Stimulated activated CD4-positive, alpha-beta T cell treated with anti-CD3 and anti-CD28 coated beads, Interleukin-4, amount 100 ng/mL, for 4 hours (primary cell): ENCODE measurements around the gene EQTN.

Source experiments
- DNase-seq, 2 experiments: peaks; one replicate each; pipeline ENCODE4 v3.0.0-alpha.2; 2020

EQTN gene

DNA sequence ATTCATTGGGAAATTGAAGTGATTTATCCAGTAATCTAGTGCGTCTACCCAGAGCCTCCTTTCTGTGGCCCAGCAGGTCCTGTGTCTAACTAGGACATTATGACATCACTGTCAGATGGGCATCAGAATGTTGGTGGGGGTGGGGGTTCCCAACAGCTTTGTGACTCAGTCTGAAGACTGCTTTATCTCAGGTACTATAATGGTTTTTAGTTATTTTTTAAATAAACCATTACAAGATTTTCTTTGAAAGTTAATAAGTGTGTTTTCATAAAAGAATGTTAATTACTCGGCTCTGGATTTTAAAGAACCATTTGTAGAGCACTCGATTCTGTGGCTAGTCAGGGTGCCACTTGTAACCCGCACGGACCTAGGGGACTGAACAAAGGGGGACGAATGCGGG, at the start of gene EQTN:
EQTN (minus strand) TSS at position 101 of the 400 bp plus-strand sequence; CDS start at position 6, 95 bp downstream.
- no peak for DNase-seq

DNA sequence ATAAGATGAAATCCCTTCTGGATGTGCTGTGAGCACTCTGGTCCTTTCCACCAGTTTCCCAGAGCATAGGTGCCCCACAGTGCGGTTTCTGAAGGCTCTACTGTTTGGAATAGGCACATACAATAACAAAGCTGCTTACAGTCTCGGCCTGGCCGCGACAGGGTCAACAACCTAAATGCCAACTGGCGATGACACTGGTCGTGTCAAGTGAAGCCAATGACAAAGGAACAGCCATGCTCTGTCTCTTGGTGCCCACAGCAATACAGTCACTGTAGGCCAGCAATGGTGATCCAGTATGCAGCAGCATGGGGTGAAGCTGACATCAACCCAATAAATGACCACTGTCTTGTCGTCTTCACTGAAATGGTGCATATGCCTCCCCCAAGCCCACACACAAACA, 47.8 kb upstream of the EQTN start:
- DNase-seq = no peak

DNA sequence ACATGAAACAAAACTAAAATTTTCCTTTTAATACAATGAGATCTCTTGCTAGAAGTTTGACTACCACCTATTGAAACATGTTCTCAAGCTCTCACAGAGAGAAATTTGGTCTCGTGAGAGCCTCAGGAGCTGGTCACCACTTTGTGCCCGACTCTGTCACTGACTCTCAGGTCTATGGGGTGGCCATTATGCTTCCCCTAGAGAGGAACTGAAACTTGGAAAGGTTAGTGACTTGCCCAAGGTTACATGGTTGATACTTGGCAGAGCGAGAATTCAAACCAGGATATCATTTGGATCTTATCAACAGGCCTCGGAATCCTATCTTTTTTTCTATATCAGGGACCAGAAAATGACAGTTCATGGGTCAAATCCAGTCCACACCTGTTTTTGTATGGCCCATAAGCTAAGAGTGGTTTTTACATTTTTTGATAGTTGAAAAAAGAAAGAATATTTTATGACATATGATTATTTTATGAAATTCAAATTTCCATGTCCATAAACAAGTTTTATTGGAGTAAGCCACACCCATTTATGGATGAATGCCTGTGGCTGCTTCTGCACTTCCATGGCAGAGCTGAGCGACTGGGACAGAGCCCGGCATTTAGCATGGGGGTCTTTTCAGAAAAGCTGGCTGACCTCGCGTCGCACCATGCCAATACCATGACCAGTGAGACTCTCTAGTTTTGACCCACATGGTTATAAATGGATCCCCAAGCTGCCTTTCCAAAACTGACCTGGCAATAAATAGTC, 44.8 kb upstream of the EQTN start:
- DNase-seq = no peak

- no peak for DNase-seq
Observed at GRCh38 chr9:27340961-27341511, 44.1 kb upstream of the EQTN start.

DNA sequence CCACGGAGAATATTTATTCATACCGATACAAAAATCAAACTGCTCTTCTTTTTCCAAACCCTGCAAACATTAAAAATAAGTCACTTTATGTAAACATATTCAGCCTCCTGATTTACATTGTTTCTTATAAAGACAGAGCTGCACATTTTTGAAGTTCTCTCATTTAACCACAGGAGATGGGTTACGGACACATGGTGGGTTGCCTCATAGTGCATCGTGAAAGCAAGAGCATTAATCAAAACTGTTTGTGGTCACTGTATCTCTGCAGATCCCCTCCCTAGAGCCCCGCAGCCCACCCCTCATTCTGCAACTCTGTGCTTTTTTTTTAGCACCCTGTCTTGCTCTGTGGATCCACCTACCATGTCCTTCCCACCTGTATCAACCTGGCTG, 43.3 kb upstream of the EQTN start:
- no peak for DNase-seq

- DNase-seq = no peak
Observed at GRCh38 chr9:27339661-27340284, 42.8 kb upstream of the EQTN start.

- DNase-seq = no peak
Observed at GRCh38 chr9:27338527-27338903, 41.6 kb upstream of the EQTN start.

DNA sequence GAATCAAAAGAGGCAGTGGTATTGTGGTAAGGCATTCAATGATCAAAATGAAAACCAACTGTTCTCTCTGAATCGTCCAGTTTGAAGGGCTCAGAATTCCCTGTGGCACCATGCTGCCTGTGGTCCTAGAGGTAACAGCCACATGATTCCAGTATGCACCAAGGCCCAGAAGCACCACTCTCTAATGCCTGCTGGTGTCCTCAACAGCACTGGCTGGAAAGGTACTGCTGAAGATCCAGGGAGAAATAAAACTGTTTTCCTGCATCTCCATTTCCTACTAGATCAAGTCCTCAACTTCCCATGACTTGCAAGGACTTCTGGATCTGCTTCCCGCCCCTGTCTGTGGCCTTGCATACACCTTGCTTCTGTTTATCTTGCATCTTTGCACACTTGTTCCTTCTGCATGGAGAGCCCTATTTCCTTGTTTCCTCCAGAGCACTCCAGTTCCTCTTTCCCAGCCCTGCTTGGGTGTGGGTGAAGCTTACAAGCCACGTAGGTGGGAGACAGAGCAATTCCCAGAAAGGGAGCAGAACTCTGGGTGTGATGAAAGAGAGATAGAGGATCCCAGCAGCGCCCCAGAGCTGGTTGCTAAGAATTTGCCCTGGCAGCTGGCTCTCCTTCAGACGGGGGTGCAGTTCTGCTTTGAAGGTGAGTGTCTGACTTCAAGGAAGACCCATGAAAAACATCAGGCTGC, 41.0 kb upstream of the EQTN start:
- no peak for DNase-seq

DNA sequence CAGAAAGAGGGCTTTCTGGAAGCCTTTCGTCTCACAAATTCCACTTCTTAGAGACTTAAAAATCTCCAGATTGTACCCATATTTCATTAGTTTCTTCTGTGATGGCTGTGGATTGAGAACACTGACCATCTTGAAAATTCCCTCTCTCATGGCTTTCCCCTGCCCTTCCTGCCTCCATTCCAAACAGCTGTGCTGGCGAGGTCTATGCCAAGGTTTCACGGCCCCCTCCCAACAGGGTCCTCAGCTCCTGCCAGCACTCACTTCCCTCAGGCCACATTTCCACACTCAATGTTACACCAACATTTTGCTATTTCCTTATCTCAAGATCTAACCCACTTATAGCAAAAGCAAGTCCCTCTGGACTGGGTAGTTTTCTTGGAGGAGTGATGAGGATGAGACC, 40.3 kb upstream of the EQTN start:
- no peak for DNase-seq

GRCh38 chr9:27336829-27337228, 39.9 kb upstream of the EQTN start:
- DNase-seq = no peak

DNA sequence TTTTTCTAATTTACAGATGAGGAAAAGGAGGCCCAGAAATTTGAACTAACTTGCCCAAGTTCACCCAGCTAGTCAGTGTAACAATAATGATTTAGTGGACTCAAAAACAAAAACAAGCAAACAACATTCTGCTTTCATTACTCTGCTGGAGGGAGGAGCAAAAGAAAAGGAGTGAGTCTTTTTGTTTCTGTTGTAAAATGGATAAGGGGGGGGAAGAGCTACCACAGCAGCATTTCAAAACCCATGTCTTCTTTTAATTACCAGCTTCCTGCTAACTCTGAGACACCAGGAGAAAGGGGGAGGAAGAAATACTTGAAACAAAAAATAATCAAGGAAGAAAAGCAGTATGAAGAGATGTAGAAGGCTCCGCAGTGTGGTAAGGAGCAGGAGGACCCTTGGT, 39.2 kb upstream of the EQTN start:
- no peak for DNase-seq

DNA sequence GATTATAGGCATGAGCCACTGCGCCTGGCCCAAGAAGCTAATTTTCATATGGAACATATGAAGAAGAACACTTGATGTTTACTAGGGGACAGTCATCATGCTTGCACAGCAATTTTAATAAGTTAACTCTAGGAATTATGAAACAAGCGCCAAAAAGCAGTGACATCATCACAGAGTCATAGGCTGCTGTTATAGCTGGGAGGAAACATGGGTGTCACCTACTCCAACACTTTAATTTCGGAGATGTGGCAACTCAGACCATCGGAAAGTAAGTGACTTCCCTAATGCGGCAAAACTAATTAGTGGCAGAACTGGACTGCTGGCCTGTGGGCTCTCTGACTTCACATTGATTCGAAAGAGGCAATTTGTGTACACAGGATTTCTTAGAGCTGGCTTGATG, 38.1 kb upstream of the EQTN start:
- no peak for DNase-seq

GRCh38 chr9:27333241-27334052, 36.5 kb upstream of the EQTN start:
- peak; percentile 7 to 9 for DNase-seq

DNA sequence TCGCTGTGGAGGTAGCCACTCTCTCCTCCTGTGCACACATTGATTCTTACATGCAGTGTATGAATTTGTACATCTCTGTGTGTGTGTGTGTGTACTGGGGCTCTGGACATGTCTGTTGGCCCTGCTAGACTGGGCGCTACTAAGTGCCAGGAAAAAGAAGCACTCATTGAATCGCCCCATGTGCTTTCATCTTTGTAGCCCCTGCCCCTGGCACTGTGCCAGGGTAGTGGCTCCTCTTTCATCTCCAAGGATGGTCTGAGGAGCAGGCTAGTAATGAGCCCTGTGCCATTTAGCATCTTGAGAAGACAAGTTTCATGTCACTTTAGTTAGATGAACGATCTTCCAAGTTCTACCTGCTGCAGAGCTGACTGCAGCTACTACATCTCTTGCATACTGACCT, 34.4 kb upstream of the EQTN start:
- no peak for DNase-seq

GRCh38 chr9:27329291-27329690, 32.3 kb upstream of the EQTN start:
- no peak for DNase-seq

DNA sequence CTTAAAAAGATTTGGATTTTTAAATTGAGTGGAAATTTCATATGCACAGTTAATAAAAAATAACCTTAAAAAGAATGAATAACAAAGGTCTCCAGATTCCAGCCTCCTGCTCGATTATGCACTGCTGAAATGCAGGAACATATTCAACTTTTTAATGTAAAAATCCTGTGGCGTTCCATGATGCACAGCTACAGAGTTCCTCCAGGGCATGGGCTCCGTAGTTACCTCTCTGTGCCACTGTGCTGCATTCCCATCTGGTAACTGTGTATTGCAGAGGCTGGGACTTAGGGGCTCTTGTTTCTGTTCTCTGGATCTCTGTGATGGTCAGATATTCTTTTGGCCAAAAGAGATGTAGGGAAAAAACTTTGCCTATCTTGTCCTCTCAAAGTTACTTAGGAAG, 31.5 kb upstream of the EQTN start:
- DNase-seq = no peak

- no peak for DNase-seq
Observed at GRCh38 chr9:27311184-27311583, 14.2 kb upstream of the EQTN start.

DNA sequence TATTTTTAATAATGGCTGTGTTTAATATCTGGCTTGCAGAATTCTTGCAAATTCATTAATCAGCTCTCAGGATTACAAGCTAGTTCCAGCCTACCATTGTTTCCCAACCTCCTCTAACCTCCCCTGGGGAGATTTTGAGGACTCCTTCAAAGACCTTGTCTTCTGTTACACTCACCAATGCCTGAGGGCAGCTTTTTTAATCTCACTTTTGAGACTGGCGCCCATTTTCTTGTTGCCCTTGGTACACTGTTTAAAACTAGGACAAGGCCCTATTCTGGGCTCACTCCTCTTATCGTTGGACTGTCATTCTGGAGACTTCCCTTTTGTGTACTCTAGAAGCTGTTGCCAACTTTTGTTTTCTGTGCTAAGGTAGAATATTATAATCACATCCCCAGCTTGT, 13.6 kb upstream of the EQTN start:
- no peak for DNase-seq

DNA sequence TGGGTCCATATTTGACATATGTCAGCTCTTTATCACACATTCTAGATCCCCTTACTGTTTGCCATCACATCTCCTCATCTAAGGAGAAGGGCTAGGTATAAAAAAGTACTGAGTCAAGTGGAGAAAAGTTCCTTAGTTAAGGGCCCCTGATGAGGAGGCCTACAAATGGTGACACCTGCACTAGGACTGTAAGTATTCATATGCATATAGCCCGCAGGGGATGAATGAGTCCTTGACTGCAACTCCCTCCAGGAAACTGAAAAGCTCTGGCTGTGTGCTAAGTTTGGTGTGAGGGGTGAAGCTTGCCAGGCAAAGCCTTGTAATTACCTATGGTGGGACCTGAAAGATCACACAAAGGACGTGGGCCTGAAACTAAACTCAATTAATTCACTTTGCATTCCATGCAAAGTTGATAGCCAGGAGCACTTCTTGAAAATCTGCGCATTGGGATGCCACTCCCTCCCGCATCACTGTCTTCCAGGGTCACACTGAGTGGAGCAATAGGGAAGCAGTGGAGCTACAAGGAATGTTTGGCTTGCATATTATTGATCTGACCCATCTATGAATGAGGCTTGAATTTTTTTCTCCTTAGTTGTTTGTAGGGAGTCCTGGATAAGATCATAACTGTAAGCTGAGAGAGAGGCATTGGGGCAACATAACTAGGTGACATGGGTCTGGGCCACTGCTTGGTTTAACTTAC, 11.9 kb upstream of the EQTN start:
- no peak for DNase-seq

GRCh38 chr9:27304521-27304920, 7.6 kb upstream of the EQTN start:
- no peak for DNase-seq

GRCh38 chr9:27303219-27303618, 6.3 kb upstream of the EQTN start:
- no peak for DNase-seq

- no peak for DNase-seq
Observed at GRCh38 chr9:27293996-27294395, 3.0 kb downstream of the EQTN start.
